AML-193 (cell line): ENCODE data around the gene C1orf159.
"Not testable (repeated sequence)": the region's sequence is repeated elsewhere in the genome, so short reads cannot be mapped to it uniquely, and the experiment has no call there.

Source experiments
- DNase-seq, 2 experiments: peaks; one replicate each; lab custom pipeline; 2025; lab: John Stamatoyannopoulos, UW

Gene C1orf159

GRCh38 chr1:1081311-1082238, 34.3 kb downstream of the C1orf159 start:
- DNase-seq = no peak

- no peak for DNase-seq
Observed at GRCh38 chr1:1080951-1081310, 35.0 kb downstream of the C1orf159 start.

GRCh38 chr1:1080122-1080757, 35.6 kb downstream of the C1orf159 start:
- no peak for DNase-seq

- DNase-seq = no peak
Observed at GRCh38 chr1:1079408-1080121, 36.3 kb downstream of the C1orf159 start.

- not testable (repeated sequence) for DNase-seq
Observed at GRCh38 chr1:1077396-1077795, 38.5 kb downstream of the C1orf159 start.

- no peak for DNase-seq
Observed at GRCh38 chr1:1075148-1075935, 40.5 kb downstream of the C1orf159 start.

- no peak for DNase-seq
Observed at GRCh38 chr1:1074631-1075147, 41.2 kb downstream of the C1orf159 start.

- DNase-seq = no peak
Observed at GRCh38 chr1:1073743-1074587, 41.9 kb downstream of the C1orf159 start, which contains the start of gene RNF223. TSS of gene RNF223 (minus strand) at chr1:1074306. CDS start at chr1:1072566, 1,740 bp downstream.

- no peak for DNase-seq
Observed at GRCh38 chr1:1072849-1073742, 42.8 kb downstream of the C1orf159 start.

GRCh38 chr1:1072299-1072848, 43.5 kb downstream of the C1orf159 start:
- no peak for DNase-seq

GRCh38 chr1:1071486-1072298, 44.2 kb downstream of the C1orf159 start:
- no peak for DNase-seq

GRCh38 chr1:1069711-1070676, 45.9 kb downstream of the C1orf159 start:
- DNase-seq = no peak

- DNase-seq = peak in 1 of 2 experiments; percentile 9
Observed at GRCh38 chr1:1069056-1069710, 46.7 kb downstream of the C1orf159 start.

- DNase-seq = no peak
Observed at GRCh38 chr1:1068517-1069055, 47.3 kb downstream of the C1orf159 start.

- DNase-seq = no peak
Observed at GRCh38 chr1:1067860-1068516, 47.9 kb downstream of the C1orf159 start.
